Tibial nerve (tissue), 4 donors: Measurements from ENCODE around the gene FYB1. TPM values are rescaled to one million over a fixed set of nuclear protein-coding genes. Genes with fewer than 3 reads are reported as not detected.

Source experiments
- DNase-seq, 2 donors: peaks; one replicate each; pipeline ENCODE4 v3.0.0-alpha.2; 2019; ENCODE audit warnings: low spot score in 2 of 2
- H3K27ac ChIP-seq, 4 donors: fragments of 200-600 bp; sonication (generic) in 3 of 4; one replicate each; pipeline ENCODE4 v1.5.1; 2017 to 2019; ENCODE audit warnings: mild to moderate bottlenecking in 1 of 4
- H3K27me3 ChIP-seq, 2 donors: fragments of 200-600 bp; sonication (generic) in 1 of 2; one replicate each; pipeline versions ENCODE4 v1.5.1 to v1.6.0; 2017 to 2019
- H3K36me3 ChIP-seq, 3 donors: fragments of 200-600 bp; sonication (generic); one replicate each; pipeline ENCODE4 v1.5.1; 2018 to 2019
- H3K4me1 ChIP-seq, 4 donors: fragments of 200-600 bp; sonication (generic) in 3 of 4; one replicate each; pipeline ENCODE4 v1.5.1; 2017 to 2019
- H3K4me3 ChIP-seq, 4 donors: fragments of 200-600 bp; sonication (generic) in 3 of 4; one replicate each; pipeline ENCODE4 v1.5.1; 2017 to 2019; ENCODE audit warnings: mild to moderate bottlenecking in 1 of 4, moderate library complexity in 1 of 4
- H3K9me3 ChIP-seq, 4 donors: fragments of 200-600 bp; sonication (generic) in 3 of 4; one replicate each; pipeline ENCODE4 v1.5.1; 2017 to 2019
- CTCF ChIP-seq, 5 experiments: fragments of 200-600 bp in 3 of 5; fragments of 450-650 bp in 2 of 5; sonication (generic) in 3 of 5; IDR thresholded peaks; one replicate each; pipeline ENCODE4 v1.5.1; 2016 to 2019; ENCODE audit warnings: antibody characterized with exemption in 5 of 5, mild to moderate bottlenecking in 3 of 5, moderate library complexity in 2 of 5
- EP300 ChIP-seq, 2 donors: sonication (generic); formaldehyde crosslinking; IDR thresholded peaks; one replicate each; pipeline ENCODE4 v1.6.1; 2017; ENCODE audit warnings: antibody characterized with exemption in 2 of 2, mild to moderate bottlenecking in 1 of 2
- POLR2A ChIP-seq, 2 donors: fragments of 450-650 bp; IDR thresholded peaks; one replicate each; pipeline ENCODE4 v1.6.1; 2017; ENCODE audit warnings: antibody characterized with exemption in 2 of 2, mild to moderate bottlenecking in 2 of 2, moderate library complexity in 2 of 2
- WGBS, 2 donors: methylation state at CpG; one replicate each; pipeline ENCODE4 v1.1.5; 2018; 5-methylcytosine and 5-hydroxymethylcytosine counted together
- total RNA-seq, 4 donors: library from RNA; depleted of rRNA; stranded (reverse); fragments of >200 nt; gene quantifications; one replicate each; pipeline ENCODE4 v1.1.0, GENCODE V29; 2016

Gene FYB1
- total RNA-seq, 4 donors from 2014 or later, result 6.7 to 25.1 (median 16.3) TPM

GRCh38 chr5:39132792-39133191 lies 86.6 kb downstream of the FYB1 start:
- DNase-seq, result no peak
- no peak overlapping the region for H3K4me3 ChIP-seq
- H3K9me3 ChIP-seq, result no peaks in the 10 kb centered on the region
- H3K36me3 ChIP-seq, result no peaks in the 10 kb centered on the region
- H3K27me3 ChIP-seq, result no peaks in the 10 kb centered on the region
- H3K27ac ChIP-seq, result no peak overlapping the region
- TF ChIP-seq EP300 (IDR thresholded peaks at IDR 0.05) (no peak), POLR2A (IDR thresholded peaks at IDR 0.05) (no peak), CTCF (IDR thresholded peaks at IDR 0.05) (no peak)
- WGBS, 2 donors, result 80 to 86% methylated on average over 3 of the region's 3 CpGs
- peaks cover 0 to 8% (median 0%) of the 10 kb centered on the region in 4 donors for H3K4me1 ChIP-seq

- 38 to 41% methylated on average over 3 of the region's 3 CpGs for WGBS, 2 donors
- H3K36me3 ChIP-seq, result no peaks in the 10 kb centered on the region
- H3K4me1 ChIP-seq, result peaks cover 0 to 8% (median 0%) of the 10 kb centered on the region in 4 donors
- no peak for DNase-seq
- no peak overlapping the region for H3K27ac ChIP-seq
- H3K4me3 ChIP-seq, result no peak overlapping the region
- no peaks in the 10 kb centered on the region for H3K27me3 ChIP-seq
- no peaks in the 10 kb centered on the region for H3K9me3 ChIP-seq
- no peak for TF ChIP-seq EP300 (IDR thresholded peaks at IDR 0.05)
- no peak for TF ChIP-seq POLR2A (IDR thresholded peaks at IDR 0.05)
- no peak for TF ChIP-seq CTCF (IDR thresholded peaks at IDR 0.05)
Measured at GRCh38 chr5:39132128-39132447, 87.3 kb downstream of the FYB1 start.

- Histone ChIP-seq H3K4me1 (peaks cover 0 to 8% (median 0%) of the 10 kb centered on the region in 4 donors), H3K4me3 (no peak overlapping the region), H3K9me3 (no peaks in the 10 kb centered on the region), H3K27me3 (no peaks in the 10 kb centered on the region), H3K27ac (no peak overlapping the region), H3K36me3 (no peaks in the 10 kb centered on the region)
- no peak for DNase-seq
- no peak for TF ChIP-seq EP300 (IDR thresholded peaks at IDR 0.05)
- no peak for TF ChIP-seq POLR2A (IDR thresholded peaks at IDR 0.05)
- no peak for TF ChIP-seq CTCF (IDR thresholded peaks at IDR 0.05)
- WGBS, 2 donors, result 74 to 75% methylated on average over 3 of the region's 3 CpGs
Measured at GRCh38 chr5:39131210-39132127, 87.9 kb downstream of the FYB1 start.

GRCh38 chr5:39130716-39131115 lies 88.6 kb downstream of the FYB1 start:
- no peak overlapping the region for H3K4me3 ChIP-seq
- TF ChIP-seq POLR2A (IDR thresholded peaks at IDR 0.05) (no peak), EP300 (IDR thresholded peaks at IDR 0.05) (no peak), CTCF (IDR thresholded peaks at IDR 0.05) (no peak)
- no peak overlapping the region for H3K27ac ChIP-seq
- H3K27me3 ChIP-seq, result no peaks in the 10 kb centered on the region
- H3K9me3 ChIP-seq, result no peaks in the 10 kb centered on the region
- H3K36me3 ChIP-seq, result no peaks in the 10 kb centered on the region
- H3K4me1 ChIP-seq, result peaks cover 0 to 8% (median 0%) of the 10 kb centered on the region in 4 donors
- no peak for DNase-seq
- 60 to 79% methylated on average over 1 of the region's 1 CpG for WGBS, 2 donors

GRCh38 chr5:39121922-39122321 lies 97.4 kb downstream of the FYB1 start:
- Histone ChIP-seq H3K36me3 (no peaks in the 10 kb centered on the region), H3K9me3 (no peaks in the 10 kb centered on the region), H3K4me1 (no peaks in the 10 kb centered on the region), H3K27ac (no peak overlapping the region), H3K4me3 (no peak overlapping the region), H3K27me3 (no peaks in the 10 kb centered on the region)
- TF ChIP-seq EP300 (IDR thresholded peaks at IDR 0.05) (no peak), CTCF (IDR thresholded peaks at IDR 0.05) (no peak), POLR2A (IDR thresholded peaks at IDR 0.05) (no peak)
- 83 to 86% methylated on average over 2 of the region's 2 CpGs for WGBS, 2 donors
- DNase-seq, result no peak
